Esophagus muscularis mucosa (tissue), 4 donors: ENCODE data around the gene PDSS1. TPM values are rescaled to one million over a fixed set of nuclear protein-coding genes. Genes with fewer than 3 reads are reported as not detected.

Experiments used
- DNase-seq: peaks from one replicate; pipeline ENCODE4 v3.0.0-alpha.2; 2017; ENCODE audit errors: extremely low spot score
- H3K27ac ChIP-seq, 4 donors: fragments of 200-600 bp; sonication (generic); replicated peaks in 1 of 4; 1 replicate in 3 of 4; 2 replicates in 1 of 4; pipeline ENCODE4 v1.5.1; 2016 to 2019; ENCODE audit warnings: mild to moderate bottlenecking in 1 of 4
- H3K27me3 ChIP-seq, 4 donors: fragments of 200-600 bp; sonication (generic); one replicate each; pipeline versions ENCODE4 v1.5.1 to v1.6.0; 2016 to 2019
- H3K36me3 ChIP-seq, 4 donors: fragments of 200-600 bp; sonication (generic); one replicate each; pipeline ENCODE4 v1.5.1; 2016 to 2019
- H3K4me1 ChIP-seq, 4 donors: fragments of 200-600 bp; sonication (generic); one replicate each; pipeline ENCODE4 v1.5.1; 2016 to 2019
- H3K4me3 ChIP-seq, 4 donors: fragments of 200-600 bp; sonication (generic); 1 replicate in 2 of 4; 2 replicates in 2 of 4; pipeline ENCODE4 v1.5.1; 2016 to 2019; ENCODE audit warnings: mild to moderate bottlenecking in 4 of 4, moderate library complexity in 1 of 4
- H3K9me3 ChIP-seq, 4 donors: fragments of 200-600 bp; sonication (generic); 1 replicate in 3 of 4; 2 replicates in 1 of 4; pipeline ENCODE4 v1.5.1; 2016 to 2019
- EP300 ChIP-seq: sonication (generic); formaldehyde crosslinking; IDR thresholded peaks from one replicate; pipeline ENCODE4 v1.6.1; 2017; ENCODE audit warnings: antibody characterized with exemption
- POLR2A ChIP-seq: fragments of 450-650 bp; IDR thresholded peaks from one replicate; pipeline ENCODE4 v1.6.1; 2017; ENCODE audit warnings: antibody characterized with exemption, moderate library complexity, mild to moderate bottlenecking, low read depth
- POLR2AphosphoS5 ChIP-seq, 2 donors: sonication (generic); formaldehyde crosslinking; IDR thresholded peaks; one replicate each; pipeline ENCODE4 v1.6.1; 2017; ENCODE audit warnings: antibody characterized with exemption in 2 of 2
- WGBS: methylation state at CpG from one replicate; pipeline ENCODE4 v1.1.5; 2018; 5-methylcytosine and 5-hydroxymethylcytosine counted together
- intact Hi-C: fragments of 100-400 bp; cut with DNase I; formaldehyde crosslinking; loops from one replicate; pipeline ENCODE4 v1.15.1; 2023
- total RNA-seq, 4 donors: library from RNA; depleted of rRNA; stranded (reverse); fragments of >200 nt; gene quantifications; one replicate each; pipeline versions ENCODE4 v1.1.0 to v1.2.1, GENCODE V29; 2016
- TF ChIP-seq, protein P1 (sequence below), 3 experiments: fragments of 200-600 bp in 2 of 3; fragments of 450-650 bp in 1 of 3; sonication (generic) in 2 of 3; IDR thresholded peaks; one replicate each; pipeline ENCODE4 v1.5.1; 2017 to 2019; ENCODE audit warnings: antibody characterized with exemption in 3 of 3, mild to moderate bottlenecking in 2 of 3, moderate library complexity in 1 of 3

The PDSS1 gene
- total RNA-seq, 4 donors from 2014 or later, result 1.7 to 5.0 (median 3.3) TPM

DNA sequence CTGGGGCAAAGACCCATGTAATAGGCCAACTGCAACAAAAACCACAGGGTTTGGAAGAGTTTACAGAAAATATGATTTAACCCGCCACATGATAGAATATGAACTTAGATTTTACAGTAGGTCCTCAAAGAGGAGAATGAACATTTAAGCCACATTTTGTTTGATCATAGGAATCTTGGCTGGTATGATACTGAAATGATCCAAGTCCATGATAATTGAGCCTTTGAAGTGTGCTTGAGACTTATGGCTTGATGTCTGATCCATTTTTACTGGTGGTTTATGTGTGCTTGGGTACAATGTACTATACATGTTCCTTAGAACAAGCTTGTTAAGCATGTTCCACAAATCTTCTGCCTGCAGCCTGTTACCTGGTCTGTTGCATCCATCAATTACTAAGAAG is 41.8 kb upstream of the PDSS1 start:
- Histone ChIP-seq H3K36me3 (no peaks in the 10 kb centered on the region), H3K4me3 (no peak overlapping the region), H3K4me1 (no peaks in the 10 kb centered on the region), H3K9me3 (peaks cover 0 to 9% (median 3%) of the 10 kb centered on the region in 4 donors), H3K27ac (no peak overlapping the region), H3K27me3 (peaks cover 0 to 4% (median 0%) of the 10 kb centered on the region in 4 donors)
- WGBS, result 100% methylated on average over 1 of the region's 1 CpG
- intact Hi-C loops, result no loop called here
- TF ChIP-seq POLR2A (no peak), POLR2AphosphoS5 (IDR thresholded peaks at IDR 0.05) (no peak), EP300 (no peak)
- TF ChIP-seq, protein P1, sequence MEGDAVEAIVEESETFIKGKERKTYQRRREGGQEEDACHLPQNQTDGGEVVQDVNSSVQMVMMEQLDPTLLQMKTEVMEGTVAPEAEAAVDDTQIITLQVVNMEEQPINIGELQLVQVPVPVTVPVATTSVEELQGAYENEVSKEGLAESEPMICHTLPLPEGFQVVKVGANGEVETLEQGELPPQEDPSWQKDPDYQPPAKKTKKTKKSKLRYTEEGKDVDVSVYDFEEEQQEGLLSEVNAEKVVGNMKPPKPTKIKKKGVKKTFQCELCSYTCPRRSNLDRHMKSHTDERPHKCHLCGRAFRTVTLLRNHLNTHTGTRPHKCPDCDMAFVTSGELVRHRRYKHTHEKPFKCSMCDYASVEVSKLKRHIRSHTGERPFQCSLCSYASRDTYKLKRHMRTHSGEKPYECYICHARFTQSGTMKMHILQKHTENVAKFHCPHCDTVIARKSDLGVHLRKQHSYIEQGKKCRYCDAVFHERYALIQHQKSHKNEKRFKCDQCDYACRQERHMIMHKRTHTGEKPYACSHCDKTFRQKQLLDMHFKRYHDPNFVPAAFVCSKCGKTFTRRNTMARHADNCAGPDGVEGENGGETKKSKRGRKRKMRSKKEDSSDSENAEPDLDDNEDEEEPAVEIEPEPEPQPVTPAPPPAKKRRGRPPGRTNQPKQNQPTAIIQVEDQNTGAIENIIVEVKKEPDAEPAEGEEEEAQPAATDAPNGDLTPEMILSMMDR (IDR thresholded peaks at IDR 0.05), result no peak
- DNase-seq, result no peak

DNA sequence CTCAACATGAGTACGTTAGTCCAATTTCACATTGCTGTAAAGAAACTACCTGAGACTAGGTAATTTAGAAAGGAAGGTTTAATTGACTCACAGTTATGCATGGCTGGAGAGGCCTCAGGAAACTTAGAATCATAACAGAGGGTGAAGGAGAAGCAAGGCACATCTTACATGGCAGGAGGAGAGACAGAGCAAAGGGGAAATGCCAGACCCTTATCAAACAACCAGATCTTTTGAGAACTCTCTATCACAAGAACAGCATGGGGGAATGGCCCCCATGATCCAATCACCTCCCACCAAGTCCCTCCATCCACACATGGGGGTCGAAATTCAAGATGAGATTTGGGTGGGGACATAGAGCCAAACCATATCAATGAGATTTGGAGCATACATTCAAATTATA is 34.6 kb upstream of the PDSS1 start:
- 68% methylated on average over 2 of the region's 2 CpGs for WGBS
- Histone ChIP-seq H3K27me3 (peaks cover 0 to 4% (median 0%) of the 10 kb centered on the region in 4 donors), H3K4me1 (no peaks in the 10 kb centered on the region), H3K27ac (no peak overlapping the region), H3K9me3 (peaks cover 0 to 10% (median 3%) of the 10 kb centered on the region in 4 donors), H3K4me3 (no peak overlapping the region), H3K36me3 (no peaks in the 10 kb centered on the region)
- no peak for DNase-seq
- intact Hi-C loops, result no loop called here
- TF ChIP-seq EP300 (no peak), POLR2A (no peak), POLR2AphosphoS5 (IDR thresholded peaks at IDR 0.05) (no peak)
- TF ChIP-seq, protein P1 (IDR thresholded peaks at IDR 0.05), result no peak

DNA sequence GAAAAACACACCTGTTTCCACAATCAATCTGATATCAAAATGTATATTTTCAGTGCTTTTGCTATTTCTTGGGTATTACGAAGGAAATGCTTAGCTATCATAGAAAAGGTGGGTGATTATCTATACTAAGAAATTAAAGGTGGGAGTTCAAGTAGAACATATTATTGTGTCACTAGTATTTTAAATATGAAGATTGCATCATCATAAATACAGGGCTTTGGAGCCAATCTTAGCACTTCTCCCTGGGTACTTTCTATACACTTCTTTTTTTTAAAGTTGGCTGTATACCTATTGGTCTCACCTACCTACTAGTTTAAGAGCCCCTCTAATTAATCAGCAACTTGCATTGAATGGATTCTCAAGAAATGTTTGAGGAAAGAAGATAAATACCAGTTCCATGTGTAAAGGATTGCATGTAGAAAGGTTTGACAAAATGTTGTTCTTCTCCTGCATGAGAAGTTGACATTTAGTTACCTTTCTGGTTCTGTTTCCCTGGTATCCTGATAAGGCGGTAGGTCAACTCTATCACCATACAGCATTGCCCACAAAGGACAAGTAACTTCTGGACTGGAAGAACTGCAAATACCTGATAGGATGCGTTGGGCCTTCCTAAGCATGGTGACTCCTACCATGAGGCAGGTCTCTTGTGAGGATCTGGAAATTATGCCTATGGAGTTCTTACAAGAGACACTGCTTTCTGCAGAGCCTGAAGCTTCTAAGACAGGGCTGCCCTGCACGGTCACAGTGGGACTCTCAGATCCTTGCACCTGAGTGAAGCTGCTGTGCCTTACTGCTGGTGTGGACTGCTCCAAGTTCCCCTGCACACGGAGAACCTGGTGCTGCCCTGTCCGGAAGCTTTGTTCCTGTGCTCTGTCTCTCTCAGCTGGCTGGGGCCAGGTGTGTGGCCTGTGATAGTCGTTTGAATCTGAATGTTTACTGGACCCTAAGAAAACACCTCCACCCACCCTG is 32.1 kb upstream of the PDSS1 start:
- no peak for DNase-seq
- Histone ChIP-seq H3K27me3 (peaks cover 0 to 2% (median 0%) of the 10 kb centered on the region in 4 donors), H3K4me3 (no peak overlapping the region), H3K9me3 (peaks cover 0 to 5% (median 0%) of the 10 kb centered on the region in 4 donors), H3K4me1 (no peaks in the 10 kb centered on the region), H3K27ac (no peak overlapping the region), H3K36me3 (no peaks in the 10 kb centered on the region)
- WGBS, result 68% methylated on average over 4 of the region's 7 CpGs
- intact Hi-C loops, result no loop called here
- no peak for TF ChIP-seq POLR2A
- TF ChIP-seq EP300, result no peak
- TF ChIP-seq, protein P1 (IDR thresholded peaks at IDR 0.05), result no peak
- TF ChIP-seq POLR2AphosphoS5 (IDR thresholded peaks at IDR 0.05), result no peak

DNA sequence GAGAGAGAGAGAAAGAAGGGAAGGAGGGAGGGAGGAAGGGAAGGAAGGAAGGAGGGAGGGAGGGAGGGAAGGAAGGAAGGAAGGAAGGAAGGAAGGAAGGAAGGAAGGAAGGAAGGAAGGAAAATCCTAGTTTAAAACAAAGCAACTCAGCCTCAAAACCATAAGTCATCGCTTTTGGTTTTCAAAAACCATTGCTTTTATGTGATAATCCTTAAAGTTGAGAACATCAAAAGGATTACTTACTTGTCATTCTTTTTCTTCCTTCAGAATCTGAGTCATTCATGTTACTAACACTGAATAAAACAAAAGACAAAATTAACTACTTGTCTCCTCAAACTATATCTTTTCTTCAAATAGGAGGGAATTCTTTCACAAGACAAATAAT is 21.6 kb upstream of the PDSS1 start:
- H3K36me3 ChIP-seq, result no peaks in the 10 kb centered on the region
- 90% methylated on average over 1 of the region's 1 CpG for WGBS
- intact Hi-C loops, result no loop called here
- TF ChIP-seq, protein P1 (IDR thresholded peaks at IDR 0.05), result no peak
- no peak for TF ChIP-seq EP300
- no peak for TF ChIP-seq POLR2A
- TF ChIP-seq POLR2AphosphoS5 (IDR thresholded peaks at IDR 0.05), result no peak
- no peak overlapping the region for H3K27ac ChIP-seq
- H3K4me1 ChIP-seq, result no peaks in the 10 kb centered on the region
- H3K27me3 ChIP-seq, result no peaks in the 10 kb centered on the region
- H3K9me3 ChIP-seq, result no peaks in the 10 kb centered on the region
- no peak for DNase-seq
- no peak overlapping the region for H3K4me3 ChIP-seq
